NOMO-1 treated with DMSO at 0.1 percent for 48 hours (cell line): ENCODE results near the gene TFF3.

ENCODE experiments used
- DNase-seq: peaks from one replicate; lab custom pipeline; 2025; ENCODE audit not compliant: unreplicated experiment; lab: John Stamatoyannopoulos, UW

The TFF3 gene

GRCh38 chr21:42347601-42348327 is 32.6 kb upstream of the TFF3 start:
- no peak for DNase-seq

GRCh38 chr21:42346866-42347600 is 31.8 kb upstream of the TFF3 start:
- no peak for DNase-seq

- no peak for DNase-seq
These were observed 31.2 kb upstream of the TFF3 start for GRCh38 chr21:42346441-42346840.

GRCh38 chr21:42344631-42345030 is 29.4 kb upstream of the TFF3 start:
- no peak for DNase-seq

- DNase-seq: no peak
These were observed 28.8 kb upstream of the TFF3 start for GRCh38 chr21:42343963-42344510.

GRCh38 chr21:42343556-42343955 is 28.3 kb upstream of the TFF3 start:
- no peak for DNase-seq

- no peak for DNase-seq
These were observed 27.9 kb upstream of the TFF3 start for GRCh38 chr21:42343101-42343500.

GRCh38 chr21:42341776-42342542 is 26.8 kb upstream of the TFF3 start:
- DNase-seq: no peak

GRCh38 chr21:42340187-42341050 is 25.2 kb upstream of the TFF3 start:
- DNase-seq: no peak

GRCh38 chr21:42338729-42339715 is 23.8 kb upstream of the TFF3 start:
- no peak for DNase-seq

- DNase-seq: peak; percentile 51
These were observed 22.9 kb upstream of the TFF3 start for GRCh38 chr21:42337830-42338728.

GRCh38 chr21:42337276-42337675 is 22.1 kb upstream of the TFF3 start:
- no peak for DNase-seq

GRCh38 chr21:42336054-42336453 is 20.8 kb upstream of the TFF3 start:
- DNase-seq: no peak

- DNase-seq: no peak
These were observed 17.5 kb upstream of the TFF3 start for GRCh38 chr21:42332557-42333317.

GRCh38 chr21:42331660-42332059 is 16.5 kb upstream of the TFF3 start:
- DNase-seq: no peak

GRCh38 chr21:42330380-42331371 is 15.5 kb upstream of the TFF3 start:
- no peak for DNase-seq
